Measurements from ENCODE around the gene INPP5A.

GRCh38 chr10:132554991-132555647, 17.5 kb downstream of the INPP5A start:
- TF ChIP-seq YY1 (IDR thresholded peaks at IDR 0.05; ENCODE audit: insufficient read depth, insufficient replicate concordance, low read depth, low read length): no peak
- TF ChIP-seq ZNF274 (CRISPR knock-in tag; IDR thresholded peaks at IDR 0.05): no peak

Data from HepG2 (cell line).